Adrenal gland (tissue), 5 donors: ENCODE results near the gene FN3K.

Experiments
- POLR2A ChIP-seq, 2 donors: fragments of 450-650 bp; IDR thresholded peaks; one replicate each; pipeline ENCODE4 v1.6.1; 2017; ENCODE audit warnings: antibody characterized with exemption in 2 of 2, mild to moderate bottlenecking in 2 of 2, moderate library complexity in 1 of 2
- TF ChIP-seq, protein P1 (sequence below), 6 experiments: fragments of 450-650 bp in 4 of 6; fragments of 200-600 bp in 2 of 6; sonication (generic) in 1 of 6; IDR thresholded peaks; 1 replicate in 5 of 6; 2 replicates in 1 of 6; pipeline versions ENCODE4 v1.5.1 to v1.8.0; 2016 to 2021; ENCODE audit warnings: antibody characterized with exemption in 6 of 6, mild to moderate bottlenecking in 2 of 6, moderate library complexity in 1 of 6
- donor health status: DM: no; HTN: no; CAD: no.

DNA sequence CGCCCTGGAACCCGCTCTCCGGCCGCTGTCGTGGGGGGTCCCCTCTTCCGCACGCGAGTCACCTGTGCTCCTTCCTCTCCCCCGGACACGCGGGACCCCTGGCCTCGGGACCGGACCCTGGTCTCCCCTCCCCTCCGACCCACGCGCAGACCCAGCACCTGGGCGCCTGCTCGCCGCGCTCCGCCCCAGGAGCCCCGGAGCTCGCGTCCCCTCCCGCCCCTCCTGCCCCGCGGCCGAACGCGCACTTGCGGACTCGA is 37.7 kb upstream of the FN3K start:
- TF ChIP-seq, protein P1, sequence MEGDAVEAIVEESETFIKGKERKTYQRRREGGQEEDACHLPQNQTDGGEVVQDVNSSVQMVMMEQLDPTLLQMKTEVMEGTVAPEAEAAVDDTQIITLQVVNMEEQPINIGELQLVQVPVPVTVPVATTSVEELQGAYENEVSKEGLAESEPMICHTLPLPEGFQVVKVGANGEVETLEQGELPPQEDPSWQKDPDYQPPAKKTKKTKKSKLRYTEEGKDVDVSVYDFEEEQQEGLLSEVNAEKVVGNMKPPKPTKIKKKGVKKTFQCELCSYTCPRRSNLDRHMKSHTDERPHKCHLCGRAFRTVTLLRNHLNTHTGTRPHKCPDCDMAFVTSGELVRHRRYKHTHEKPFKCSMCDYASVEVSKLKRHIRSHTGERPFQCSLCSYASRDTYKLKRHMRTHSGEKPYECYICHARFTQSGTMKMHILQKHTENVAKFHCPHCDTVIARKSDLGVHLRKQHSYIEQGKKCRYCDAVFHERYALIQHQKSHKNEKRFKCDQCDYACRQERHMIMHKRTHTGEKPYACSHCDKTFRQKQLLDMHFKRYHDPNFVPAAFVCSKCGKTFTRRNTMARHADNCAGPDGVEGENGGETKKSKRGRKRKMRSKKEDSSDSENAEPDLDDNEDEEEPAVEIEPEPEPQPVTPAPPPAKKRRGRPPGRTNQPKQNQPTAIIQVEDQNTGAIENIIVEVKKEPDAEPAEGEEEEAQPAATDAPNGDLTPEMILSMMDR (IDR thresholded peaks at IDR 0.05), result no peak
- no peak for TF ChIP-seq POLR2A (IDR thresholded peaks at IDR 0.05)
